Erythroblast (primary cell): Measurements from ENCODE around the gene NRG3.

Source experiments
- DNase-seq, 2 experiments: peaks; one replicate each; lab custom pipeline; 2025; lab: John Stamatoyannopoulos, UW
- GATA1 ChIP-seq: IDR thresholded peaks from 2 replicates; pipeline ENCODE4 v1.6.1; 2011; ENCODE audit warnings: low read depth, mild to moderate bottlenecking, control low read depth, low read length, moderate library complexity
- POLR2A ChIP-seq: IDR thresholded peaks from 2 replicates; pipeline ENCODE4 v1.6.1; 2011; ENCODE audit warnings: mild to moderate bottlenecking, low read length

NRG3 gene

GRCh38 chr10:82144153-82144552 lies 269.2 kb downstream of the NRG3 start:
- no peak for DNase-seq
- TF ChIP-seq GATA1 (no peak), POLR2A (no peak)

GRCh38 chr10:82148764-82149163 lies 273.8 kb downstream of the NRG3 start:
- DNase-seq: no peak

GRCh38 chr10:82149674-82150073 lies 274.7 kb downstream of the NRG3 start:
- no peak for TF ChIP-seq POLR2A
- no peak for TF ChIP-seq GATA1
- no peak for DNase-seq

More at GRCh38 chr10:82148764-82149163, 273.8 kb downstream of the NRG3 start:
- TF ChIP-seq GATA1 (no peak), POLR2A (no peak)

DNA sequence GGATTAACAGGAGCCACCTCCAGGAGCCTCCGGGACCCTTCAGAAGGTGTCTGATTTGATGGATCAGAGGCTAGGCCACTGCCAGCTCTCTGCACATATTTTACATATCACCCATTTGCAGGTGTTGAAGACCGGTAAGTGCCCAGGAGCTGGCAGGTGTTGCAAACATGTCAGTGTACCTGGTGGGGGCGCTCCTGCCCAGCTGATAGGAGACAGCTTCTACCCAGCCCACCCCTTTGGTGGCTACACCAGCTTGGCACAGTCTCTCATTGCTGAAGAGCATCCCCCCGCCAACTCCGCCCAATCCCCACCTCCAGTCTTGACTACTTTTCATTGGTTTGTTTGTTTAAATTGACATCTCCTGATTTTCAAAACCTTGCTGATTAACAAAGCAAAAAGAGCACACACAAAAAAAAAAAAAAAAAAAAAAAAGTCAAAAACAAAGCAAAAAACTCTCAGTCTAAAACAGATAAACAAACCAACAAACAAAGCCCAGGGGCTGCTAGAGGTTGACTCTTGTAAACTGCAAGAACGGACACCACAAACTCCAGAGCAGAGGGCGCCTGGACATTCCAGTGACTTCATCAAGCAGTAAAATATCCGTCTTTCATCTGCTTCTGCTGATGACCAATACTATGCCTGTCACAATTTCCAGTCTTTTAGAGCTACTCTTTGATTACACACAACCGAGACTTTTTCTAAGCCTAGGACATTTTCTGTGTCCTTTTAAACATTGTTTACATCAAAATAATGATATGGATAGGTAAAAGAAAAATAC lies 275.3 kb downstream of the NRG3 start:
- DNase-seq: peak; percentile 4 to 8
- no peak for TF ChIP-seq POLR2A
- no peak for TF ChIP-seq GATA1

GRCh38 chr10:82160307-82160706 lies 285.3 kb downstream of the NRG3 start:
- TF ChIP-seq GATA1: no peak
- no peak for DNase-seq

GRCh38 chr10:82161264-82161663 lies 286.3 kb downstream of the NRG3 start:
- TF ChIP-seq POLR2A: no peak
- no peak for TF ChIP-seq GATA1

GRCh38 chr10:82162549-82163195 lies 287.7 kb downstream of the NRG3 start:
- TF ChIP-seq POLR2A (no peak), GATA1 (no peak)
- DNase-seq: no peak

More at GRCh38 chr10:82161264-82161663, 286.3 kb downstream of the NRG3 start:
- DNase-seq: no peak

GRCh38 chr10:82171899-82172298 lies 296.9 kb downstream of the NRG3 start:
- TF ChIP-seq POLR2A (no peak), GATA1 (no peak)
- no peak for DNase-seq

DNA sequence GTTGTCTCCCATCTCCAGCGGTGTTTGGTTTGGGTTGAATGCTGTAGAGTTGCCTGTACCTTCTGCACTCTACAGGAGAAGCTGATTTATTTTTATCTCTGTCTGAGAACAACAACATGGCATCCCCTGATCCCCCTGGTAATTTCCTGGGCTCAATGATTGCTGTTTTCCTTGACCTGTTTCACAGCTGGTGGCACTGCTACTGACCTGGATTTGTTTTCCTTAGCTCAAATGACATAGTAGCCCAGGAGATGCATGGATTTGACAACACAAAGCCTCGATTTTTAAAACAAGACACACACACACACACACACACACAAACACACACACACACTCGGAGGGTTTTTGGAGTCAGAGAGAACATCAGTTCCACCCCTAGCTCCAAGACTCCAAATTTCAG lies 301.6 kb downstream of the NRG3 start:
- TF ChIP-seq POLR2A: no peak
- no peak for TF ChIP-seq GATA1
- no peak for DNase-seq

DNA sequence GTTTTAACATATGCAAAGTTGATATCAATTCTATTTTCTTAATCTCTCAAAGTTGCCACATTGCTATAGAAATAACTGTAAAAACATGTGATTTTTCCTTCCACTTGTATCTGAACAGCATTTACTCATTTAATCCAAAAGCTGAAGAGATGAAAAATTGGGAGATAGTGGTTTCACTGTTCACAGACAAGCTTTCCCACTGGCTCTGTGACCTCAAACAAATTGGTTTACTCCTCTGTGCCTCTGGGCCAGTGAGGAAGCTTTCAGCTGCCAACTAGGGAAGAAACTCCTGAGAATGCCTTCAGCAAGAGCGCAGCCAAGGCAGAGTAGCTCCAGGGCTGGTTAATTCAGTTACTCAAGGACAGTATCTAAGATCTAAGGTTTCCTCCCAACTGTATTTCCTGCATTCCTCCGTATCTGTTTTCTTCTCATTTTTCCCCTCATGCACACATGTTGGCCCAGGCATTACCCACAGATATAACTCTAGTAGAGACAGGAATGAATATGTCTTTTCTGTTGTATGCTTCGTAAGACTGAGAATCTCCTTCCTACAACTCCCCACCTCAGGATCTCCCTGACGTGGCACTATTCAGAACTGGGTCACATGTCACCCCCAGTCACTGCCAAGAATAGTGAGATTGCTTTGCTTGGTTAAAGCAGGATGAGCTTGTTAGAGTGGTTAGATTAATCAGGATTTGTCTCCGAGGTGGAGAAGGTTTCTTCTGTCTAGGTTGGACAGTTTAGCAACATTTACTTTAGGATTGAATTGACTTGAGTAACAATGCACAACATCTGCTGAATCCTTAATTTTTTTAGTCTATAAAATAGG lies 315.7 kb downstream of the NRG3 start:
- no peak for DNase-seq

GRCh38 chr10:82191653-82192052 lies 316.7 kb downstream of the NRG3 start:
- no peak for DNase-seq
- no peak for TF ChIP-seq POLR2A
- no peak for TF ChIP-seq GATA1

More for the DNA sequence above, 315.7 kb downstream of the NRG3 start:
- TF ChIP-seq POLR2A (no peak), GATA1 (no peak)

GRCh38 chr10:82192665-82193064 lies 317.7 kb downstream of the NRG3 start:
- no peak for TF ChIP-seq POLR2A
- no peak for TF ChIP-seq GATA1
- no peak for DNase-seq

- TF ChIP-seq GATA1 (no peak), POLR2A (no peak)
- no peak for DNase-seq
Observed at GRCh38 chr10:82194419-82194818, 319.4 kb downstream of the NRG3 start.

GRCh38 chr10:82206831-82207230 lies 331.8 kb downstream of the NRG3 start:
- TF ChIP-seq GATA1: no peak
- no peak for TF ChIP-seq POLR2A
- no peak for DNase-seq
